H9 (cell line): ENCODE measurements around the gene CBLIF. TPM values are rescaled to one million over a fixed set of nuclear protein-coding genes. Genes with fewer than 3 reads are reported as not detected.

Experiments
- DNase-seq: peaks from one replicate; pipeline ENCODE4 v3.0.0-alpha.2; 2017
- H2AFZ ChIP-seq: one replicate; pipeline ENCODE4 v1.6.1; 2013; ENCODE audit warnings: mild to moderate bottlenecking, low read length, control low read depth, moderate library complexity
- H2AK5ac ChIP-seq: 2 replicates; pipeline ENCODE4 v1.6.1; 2013; ENCODE audit warnings: low read length, control low read depth, mixed read lengths; ENCODE audit not compliant: insufficient read length
- H2BK120ac ChIP-seq: one replicate; pipeline ENCODE4 v1.6.1; 2013; ENCODE audit warnings: low read depth, mild to moderate bottlenecking, low read length, control low read depth, inconsistent platforms; ENCODE audit not compliant: poor library complexity, severe bottlenecking
- H2BK12ac ChIP-seq: 2 replicates; pipeline ENCODE4 v1.6.1; 2013; ENCODE audit warnings: low read length, control low read depth, mixed read lengths, low read depth; ENCODE audit not compliant: insufficient read length
- H2BK15ac ChIP-seq: 2 replicates; pipeline ENCODE4 v1.6.1; 2013; ENCODE audit warnings: low read depth, low read length, control low read depth
- H2BK20ac ChIP-seq: one replicate; pipeline ENCODE4 v1.6.1; 2013; ENCODE audit warnings: low read depth, mild to moderate bottlenecking, low read length, control low read depth, inconsistent platforms; ENCODE audit not compliant: poor library complexity, severe bottlenecking
- H2BK5ac ChIP-seq: 2 replicates; pipeline ENCODE4 v1.6.1; 2013; ENCODE audit warnings: low read length, control low read depth, mixed read lengths; ENCODE audit not compliant: insufficient read length
- H3K14ac ChIP-seq: 2 replicates; pipeline ENCODE4 v1.6.1; 2013; ENCODE audit warnings: low read length, control low read depth; ENCODE audit not compliant: insufficient read depth
- H3K18ac ChIP-seq: 2 replicates; pipeline ENCODE4 v1.6.1; 2013; ENCODE audit warnings: low read depth, mild to moderate bottlenecking, mixed read lengths, low read length, control low read depth; ENCODE audit not compliant: insufficient read length
- H3K23ac ChIP-seq: 2 replicates; pipeline ENCODE4 v1.6.1; 2013; ENCODE audit warnings: low read length, control low read depth, mixed read lengths, low read depth; ENCODE audit not compliant: insufficient read length
- H3K23me2 ChIP-seq: 2 replicates; pipeline ENCODE4 v1.6.1; 2013; ENCODE audit warnings: low read depth, mild to moderate bottlenecking, mixed read lengths, low read length, control low read depth; ENCODE audit not compliant: insufficient read length, poor library complexity, severe bottlenecking
- H3K27ac ChIP-seq: 2 replicates; pipeline ENCODE4 v1.5.1; 2013; ENCODE audit warnings: low read length, control low read depth, mixed read lengths, low read depth; ENCODE audit not compliant: insufficient read length
- H3K27me3 ChIP-seq: 2 replicates; pipeline ENCODE4 v1.6.1; 2013; ENCODE audit warnings: low read length, control low read depth, inconsistent platforms; ENCODE audit not compliant: insufficient read depth
- H3K4ac ChIP-seq: 2 replicates; pipeline ENCODE4 v1.6.1; 2013; ENCODE audit warnings: low read depth, mild to moderate bottlenecking, control low read depth, inconsistent platforms, low read length, moderate library complexity
- H3K4me1 ChIP-seq: 2 replicates; pipeline ENCODE4 v1.6.1; 2013; ENCODE audit warnings: low read length, control low read depth, inconsistent platforms; ENCODE audit not compliant: insufficient read depth
- H3K4me2 ChIP-seq: 2 replicates; pipeline ENCODE4 v1.6.1; 2013; ENCODE audit warnings: low read length, control low read depth, mixed read lengths; ENCODE audit not compliant: insufficient read length, insufficient read depth
- H3K56ac ChIP-seq: 2 replicates; pipeline ENCODE4 v1.6.1; 2013; ENCODE audit warnings: low read depth, mild to moderate bottlenecking, mixed read lengths, low read length, control low read depth; ENCODE audit not compliant: insufficient read length
- H3K79me1 ChIP-seq: 2 replicates; pipeline ENCODE4 v1.6.1; 2013; ENCODE audit warnings: low read depth, mild to moderate bottlenecking, moderate library complexity, low read length, control low read depth, inconsistent platforms; ENCODE audit not compliant: insufficient read depth, poor library complexity, severe bottlenecking
- H3K79me2 ChIP-seq: 2 replicates; pipeline ENCODE4 v1.6.1; 2013; ENCODE audit warnings: low read length, control low read depth, inconsistent platforms; ENCODE audit not compliant: insufficient read depth
- H3K9ac ChIP-seq: 2 replicates; pipeline ENCODE4 v1.6.1; 2013; ENCODE audit warnings: low read length, control low read depth, mixed read lengths; ENCODE audit not compliant: insufficient read length; ENCODE audit errors: extremely low read depth
- H3K9me3 ChIP-seq: one replicate; pipeline ENCODE4 v1.6.1; 2013; ENCODE audit warnings: low read depth, low read length, inconsistent platforms; ENCODE audit not compliant: control insufficient read depth
- H3T11ph ChIP-seq: one replicate; pipeline ENCODE4 v1.6.1; 2013; ENCODE audit warnings: mild to moderate bottlenecking, low read length, control low read depth, inconsistent platforms
- H4K20me1 ChIP-seq: one replicate; pipeline ENCODE4 v1.6.1; 2013; ENCODE audit not compliant: control insufficient read depth, insufficient read length, insufficient read depth
- H4K5ac ChIP-seq: 2 replicates; pipeline ENCODE4 v1.6.1; 2013; ENCODE audit warnings: low read depth, mild to moderate bottlenecking, mixed read lengths, low read length, control low read depth; ENCODE audit not compliant: insufficient read length
- H4K8ac ChIP-seq: replicated peaks from 2 replicates; pipeline ENCODE4 v1.6.1; 2013; ENCODE audit warnings: low read length, control low read depth, mixed read lengths, low read depth; ENCODE audit not compliant: insufficient read length
- H4K91ac ChIP-seq: 2 replicates; pipeline ENCODE4 v1.6.1; 2013; ENCODE audit warnings: low read depth, mild to moderate bottlenecking, moderate library complexity, mixed read lengths, low read length, control low read depth; ENCODE audit not compliant: insufficient read length
- H3K27ac Mint-ChIP-seq, 3 experiments: 2 replicates in 2 of 3; 3 replicates in 1 of 3; pipeline ENCODE4 v1.8.0; 2020 to 2021; ENCODE audit warnings: mixed read lengths in 3 of 3, mild to moderate bottlenecking in 1 of 3, moderate library complexity in 1 of 3
- H3K27me3 Mint-ChIP-seq: 2 replicates; pipeline ENCODE4 v1.8.0; 2021; ENCODE audit warnings: low read depth, mild to moderate bottlenecking, moderate library complexity, mixed read lengths
- H3K36me3 Mint-ChIP-seq, 3 experiments: 2 replicates in 2 of 3; 3 replicates in 1 of 3; pipeline ENCODE4 v1.8.0; 2020 to 2021; ENCODE audit warnings: low read depth in 3 of 3, mixed read lengths in 3 of 3; ENCODE audit not compliant: insufficient read depth in 1 of 3
- H3K4me1 Mint-ChIP-seq, 2 experiments: 2 replicates each; pipeline ENCODE4 v1.8.0; 2020; ENCODE audit warnings: mixed read lengths in 2 of 2
- H3K4me3 Mint-ChIP-seq, 2 experiments: 2 replicates in 1 of 2; 3 replicates in 1 of 2; pipeline ENCODE4 v1.8.0; 2020 to 2021; ENCODE audit warnings: mild to moderate bottlenecking in 2 of 2, mixed read lengths in 2 of 2, moderate library complexity in 1 of 2
- H3K9me3 Mint-ChIP-seq, 2 experiments: 2 replicates in 1 of 2; 3 replicates in 1 of 2; pipeline ENCODE4 v1.8.0; 2020; ENCODE audit warnings: mild to moderate bottlenecking in 2 of 2, mixed read lengths in 2 of 2, moderate library complexity in 1 of 2
- CTCF ChIP-seq: fragments of 200-600 bp; sonication (generic); conservative IDR thresholded peaks from 3 replicates; pipeline ENCODE4 v1.8.0; 2021; ENCODE audit warnings: antibody characterized with exemption, mild to moderate bottlenecking
- WGBS: extraction: QIAGEN DNeasy Blood & Tissue Kit; methylation state at CpG from one replicate; pipeline ENCODE4 v1.1.7; 2013; ENCODE audit warnings: missing lambda C conversion rate, low lambda C conversion rate, mixed read lengths; ENCODE audit not compliant: insufficient read length; ENCODE audit errors: extremely low coverage; 5-methylcytosine and 5-hydroxymethylcytosine counted together
- total RNA-seq: library from RNA; stranded (reverse); gene quantifications from 2 replicates; pipeline ENCODE4 v1.2.1, GENCODE V29; 2021

Gene CBLIF
- total RNA-seq, 1 experiment from 2014 or later, result not detected

DNA sequence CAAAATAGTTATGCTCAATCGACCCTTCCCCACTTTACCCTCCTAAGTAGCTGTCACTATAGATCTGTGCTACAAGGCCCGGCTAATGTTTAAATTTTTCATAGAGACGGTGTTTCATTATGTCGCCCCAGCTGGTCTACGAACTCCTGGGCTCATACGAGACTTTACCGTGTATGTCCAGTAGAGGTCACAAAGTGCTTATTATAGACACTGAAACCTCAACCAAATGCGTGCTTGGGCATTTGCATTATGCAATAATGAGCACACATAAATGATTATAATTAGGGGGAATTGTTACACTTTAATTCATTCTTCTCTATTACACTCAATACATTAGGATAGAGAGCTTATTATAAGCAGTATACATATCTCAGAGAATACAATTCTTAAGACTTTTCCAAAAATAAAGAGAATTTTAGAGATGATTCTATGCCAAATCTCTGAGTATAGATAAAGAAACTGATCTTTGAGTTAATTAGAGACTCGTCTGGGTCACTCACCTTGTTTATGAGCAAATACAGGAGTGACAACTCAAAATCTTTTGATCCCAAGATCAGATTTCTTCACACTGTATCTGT lies 22.2 kb downstream of the CBLIF start:
- Histone ChIP-seq H3K4me1 (no peaks in the 10 kb centered on the region), H2BK5ac (no peak overlapping the region), H2BK12ac (no peak overlapping the region), H3K9ac (no peak overlapping the region), H3K23me2 (no peaks in the 10 kb centered on the region), H3K79me1 (no peaks in the 10 kb centered on the region), H2AFZ (no peak overlapping the region), H3K4ac (no peak overlapping the region), H3K56ac (no peak overlapping the region), H3K79me2 (no peaks in the 10 kb centered on the region), H3K27me3 (no peaks in the 10 kb centered on the region), H2BK15ac (no peak overlapping the region), H3T11ph (no peak overlapping the region), H4K5ac (no peak overlapping the region), H3K14ac (no peak overlapping the region), H2BK120ac (no peak overlapping the region), H3K4me2 (no peak overlapping the region), H3K18ac (no peak overlapping the region), H2BK20ac (no peak overlapping the region), H3K27ac (no peak overlapping the region), H4K91ac (no peak overlapping the region), H4K20me1 (no peaks in the 10 kb centered on the region), H3K23ac (no peak overlapping the region), H2AK5ac (no peak overlapping the region), H4K8ac (no peak overlapping the region), H3K9me3 (no peaks in the 10 kb centered on the region)
- no peak overlapping the region for H3K27ac Mint-ChIP-seq
- H3K36me3 Mint-ChIP-seq, result no peaks in the 10 kb centered on the region; a peak in 1 of 7 replicates
- DNase-seq, result no peak
- no CpG with 5 or more reads among the region's 9 CpGs for WGBS
- no peaks in the 10 kb centered on the region for H3K9me3 Mint-ChIP-seq
- peak; percentile 72 for TF ChIP-seq CTCF
- H3K4me3 Mint-ChIP-seq, result no peak overlapping the region
- peaks cover 21% of the 10 kb centered on the region in 2 experiments for H3K4me1 Mint-ChIP-seq
- H3K27me3 Mint-ChIP-seq, result no peaks in the 10 kb centered on the region
